ENCODE data around the gene ATOH8. TPM values are rescaled to one million over a fixed set of nuclear protein-coding genes. Genes with fewer than 3 reads are reported as not detected.

The ATOH8 gene
- total RNA-seq, 1 donor from 2014 or later: not detected

GRCh38 chr2:85706063-85706462 is 47.7 kb upstream of the ATOH8 start:
- Mint-ChIP-seq H3K27ac (no peak overlapping the region), H3K36me3 (ENCODE audit: low read depth) (no peaks in the 10 kb centered on the region), H3K4me3 (no peak overlapping the region), H3K27me3 (no peaks in the 10 kb centered on the region), H3K4me1 (peaks cover 46% of the 10 kb centered on the region), H3K9me3 (no peaks in the 10 kb centered on the region)
- POLR2A ChIA-PET: interaction anchor here (0.7 to 1.8 kb wide), 2 partner anchors 58 to 288 kb away, joined by 3 to 7 read pairs; partner anchors contain the start of gene SH2D6
- TF ChIP-seq, protein P1, sequence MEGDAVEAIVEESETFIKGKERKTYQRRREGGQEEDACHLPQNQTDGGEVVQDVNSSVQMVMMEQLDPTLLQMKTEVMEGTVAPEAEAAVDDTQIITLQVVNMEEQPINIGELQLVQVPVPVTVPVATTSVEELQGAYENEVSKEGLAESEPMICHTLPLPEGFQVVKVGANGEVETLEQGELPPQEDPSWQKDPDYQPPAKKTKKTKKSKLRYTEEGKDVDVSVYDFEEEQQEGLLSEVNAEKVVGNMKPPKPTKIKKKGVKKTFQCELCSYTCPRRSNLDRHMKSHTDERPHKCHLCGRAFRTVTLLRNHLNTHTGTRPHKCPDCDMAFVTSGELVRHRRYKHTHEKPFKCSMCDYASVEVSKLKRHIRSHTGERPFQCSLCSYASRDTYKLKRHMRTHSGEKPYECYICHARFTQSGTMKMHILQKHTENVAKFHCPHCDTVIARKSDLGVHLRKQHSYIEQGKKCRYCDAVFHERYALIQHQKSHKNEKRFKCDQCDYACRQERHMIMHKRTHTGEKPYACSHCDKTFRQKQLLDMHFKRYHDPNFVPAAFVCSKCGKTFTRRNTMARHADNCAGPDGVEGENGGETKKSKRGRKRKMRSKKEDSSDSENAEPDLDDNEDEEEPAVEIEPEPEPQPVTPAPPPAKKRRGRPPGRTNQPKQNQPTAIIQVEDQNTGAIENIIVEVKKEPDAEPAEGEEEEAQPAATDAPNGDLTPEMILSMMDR (IDR thresholded peaks at IDR 0.05): no peak
- no peak for DNase-seq
- intact Hi-C loops (cut with micrococcal nuclease): loop anchor here (1.0 kb wide), 1 partner anchor 314 kb away; no protein-coding TSS in a partner anchor
- ATAC-seq (ENCODE audit: low read depth): no peak
- CTCF ChIA-PET: interaction anchor here (0.9 to 5.7 kb wide), 7 partner anchors 22 to 352 kb away, joined by 3 to 82 read pairs (median 8); partner anchors contain the start of genes ELMOD3 and RETSAT

- peaks cover 4% of the 10 kb centered on the region for H3K27me3 Mint-ChIP-seq
- no peaks in the 10 kb centered on the region for H3K9me3 Mint-ChIP-seq
- H3K4me3 Mint-ChIP-seq: no peak overlapping the region
- TF ChIP-seq, protein P1 (IDR thresholded peaks at IDR 0.05): no peak
- POLR2A ChIA-PET: interaction anchor here (0.7 to 1.8 kb wide), 2 partner anchors 59 to 288 kb away, joined by 3 to 7 read pairs; partner anchors contain the start of gene SH2D6
- no peak for DNase-seq
- H3K27ac Mint-ChIP-seq: no peak overlapping the region
- no peak for ATAC-seq (ENCODE audit: low read depth)
- intact Hi-C loops (cut with micrococcal nuclease): loop anchor here (1.0 kb wide), 5 partner anchors 27 to 314 kb away; no protein-coding TSS in a partner anchor
- CTCF ChIA-PET: interaction anchor here (1.0 to 5.7 kb wide), 8 partner anchors 14 to 287 kb away, joined by 3 to 82 read pairs (median 6); no protein-coding TSS in a partner anchor
- peaks cover 46% of the 10 kb centered on the region for H3K4me1 Mint-ChIP-seq
- H3K36me3 Mint-ChIP-seq (ENCODE audit: low read depth): no peaks in the 10 kb centered on the region
Observed at GRCh38 chr2:85706599-85707296, 47.0 kb upstream of the ATOH8 start.

GRCh38 chr2:85707304-85707703 is 46.5 kb upstream of the ATOH8 start:
- Mint-ChIP-seq H3K4me3 (no peak overlapping the region), H3K27me3 (peaks cover 4% of the 10 kb centered on the region), H3K9me3 (no peaks in the 10 kb centered on the region), H3K4me1 (peaks cover 44% of the 10 kb centered on the region), H3K36me3 (ENCODE audit: low read depth) (no peaks in the 10 kb centered on the region), H3K27ac (no peak overlapping the region)
- TF ChIP-seq, protein P1 (IDR thresholded peaks at IDR 0.05): peak; percentile 84
- DNase-seq (no peak), ATAC-seq (ENCODE audit: low read depth) (peak; percentile 66)
- CTCF ChIA-PET: interaction anchor here (0.6 to 5.7 kb wide), 9 partner anchors 13 to 285 kb away, joined by 3 to 82 read pairs (median 4); no protein-coding TSS in a partner anchor
- intact Hi-C loops (cut with micrococcal nuclease): loop anchor here (1.0 kb wide), 4 partner anchors 28 to 287 kb away; no protein-coding TSS in a partner anchor
- POLR2A ChIA-PET: interaction anchor here (1.8 kb wide), 1 partner anchor 289 kb away, joined by 7 read pairs; the partner anchor contains the start of gene SH2D6

DNA sequence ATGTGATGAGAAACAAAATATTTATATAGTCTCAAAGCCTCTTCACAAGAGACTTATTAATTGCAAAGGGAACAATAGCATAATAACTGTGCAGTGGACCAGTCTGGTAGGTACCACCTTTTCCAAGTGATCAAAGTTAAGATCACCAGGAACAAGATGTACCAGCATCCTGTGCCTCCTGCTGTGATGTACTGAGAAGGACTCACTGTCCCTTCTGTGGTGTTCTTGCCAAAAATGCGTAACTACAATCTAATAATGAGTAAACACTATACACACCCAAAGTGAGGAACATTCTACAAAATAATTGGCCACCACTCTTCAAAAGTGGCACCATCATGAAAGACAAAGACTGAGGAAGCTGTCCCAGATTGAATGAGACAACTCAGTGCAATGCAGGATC is 45.1 kb upstream of the ATOH8 start:
- no peaks in the 10 kb centered on the region for H3K36me3 Mint-ChIP-seq (ENCODE audit: low read depth)
- no peak overlapping the region for H3K4me3 Mint-ChIP-seq
- peaks cover 36% of the 10 kb centered on the region for H3K4me1 Mint-ChIP-seq
- TF ChIP-seq, protein P1 (IDR thresholded peaks at IDR 0.05): no peak
- CTCF ChIA-PET: interaction anchor here (0.7 to 5.7 kb wide), 6 partner anchors 11 to 72 kb away, joined by 3 to 82 read pairs (median 6); no protein-coding TSS in a partner anchor
- intact Hi-C loops (cut with micrococcal nuclease): no loop called here
- H3K27me3 Mint-ChIP-seq: peaks cover 4% of the 10 kb centered on the region
- ATAC-seq (ENCODE audit: low read depth) (no peak), DNase-seq (no peak)
- H3K9me3 Mint-ChIP-seq: no peaks in the 10 kb centered on the region
- no peak overlapping the region for H3K27ac Mint-ChIP-seq
- POLR2A ChIA-PET: no interaction called here

DNA sequence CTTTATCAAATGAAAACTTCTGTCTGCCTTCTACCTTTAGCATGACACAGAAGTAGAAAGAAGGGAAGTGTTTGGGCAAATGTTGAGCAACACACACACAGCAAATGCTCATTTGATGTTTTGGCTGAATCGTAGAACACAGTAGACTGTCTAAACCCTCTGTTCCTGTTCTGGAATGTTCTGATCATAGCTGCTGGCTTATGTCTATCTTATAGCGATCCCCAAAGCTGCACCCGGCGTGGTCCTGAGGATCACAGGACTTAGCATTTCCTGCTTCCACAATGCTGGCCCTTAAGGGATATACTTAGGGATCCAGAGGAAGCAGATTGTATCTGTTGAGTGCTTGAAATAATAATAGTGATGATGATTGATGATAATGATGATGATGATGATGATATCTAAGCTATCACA is 44.4 kb upstream of the ATOH8 start:
- Mint-ChIP-seq H3K9me3 (no peaks in the 10 kb centered on the region), H3K4me3 (no peak overlapping the region), H3K4me1 (peaks cover 29% of the 10 kb centered on the region), H3K27me3 (peaks cover 4% of the 10 kb centered on the region), H3K27ac (no peak overlapping the region), H3K36me3 (ENCODE audit: low read depth) (no peaks in the 10 kb centered on the region)
- TF ChIP-seq, protein P1 (IDR thresholded peaks at IDR 0.05): no peak
- intact Hi-C loops (cut with micrococcal nuclease): no loop called here
- CTCF ChIA-PET: interaction anchor here (0.7 to 5.7 kb wide), 5 partner anchors 10 to 73 kb away, joined by 3 to 82 read pairs (median 4); no protein-coding TSS in a partner anchor
- ATAC-seq (ENCODE audit: low read depth) (no peak), DNase-seq (no peak)
- POLR2A ChIA-PET: no interaction called here
